Measurements from ENCODE around the gene SERPINI1.

The SERPINI1 gene

DNA sequence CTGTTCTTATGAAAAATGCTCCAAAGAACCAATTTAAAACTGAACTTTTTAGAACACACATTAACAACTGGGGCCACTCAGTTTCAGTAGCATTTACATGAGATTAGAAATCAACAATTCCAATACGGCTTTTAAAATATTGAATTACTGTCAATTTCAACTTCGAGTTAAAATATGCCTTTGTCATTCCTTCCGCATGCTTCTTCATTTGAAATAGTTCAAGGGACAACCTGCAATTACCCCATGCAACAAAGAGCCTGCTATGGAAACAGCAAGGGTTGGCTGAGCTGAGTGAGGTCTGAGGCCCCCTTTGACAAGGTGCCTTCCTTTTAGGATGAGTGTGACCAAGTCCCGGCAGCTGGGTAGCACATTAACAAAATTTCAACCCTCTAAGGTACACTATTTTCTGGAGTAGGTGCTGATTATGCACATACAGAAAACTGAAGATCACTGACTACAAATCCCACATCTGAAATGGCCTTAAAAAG is 12.5 kb upstream of the SERPINI1 start:
- TF ChIP-seq, protein P1, sequence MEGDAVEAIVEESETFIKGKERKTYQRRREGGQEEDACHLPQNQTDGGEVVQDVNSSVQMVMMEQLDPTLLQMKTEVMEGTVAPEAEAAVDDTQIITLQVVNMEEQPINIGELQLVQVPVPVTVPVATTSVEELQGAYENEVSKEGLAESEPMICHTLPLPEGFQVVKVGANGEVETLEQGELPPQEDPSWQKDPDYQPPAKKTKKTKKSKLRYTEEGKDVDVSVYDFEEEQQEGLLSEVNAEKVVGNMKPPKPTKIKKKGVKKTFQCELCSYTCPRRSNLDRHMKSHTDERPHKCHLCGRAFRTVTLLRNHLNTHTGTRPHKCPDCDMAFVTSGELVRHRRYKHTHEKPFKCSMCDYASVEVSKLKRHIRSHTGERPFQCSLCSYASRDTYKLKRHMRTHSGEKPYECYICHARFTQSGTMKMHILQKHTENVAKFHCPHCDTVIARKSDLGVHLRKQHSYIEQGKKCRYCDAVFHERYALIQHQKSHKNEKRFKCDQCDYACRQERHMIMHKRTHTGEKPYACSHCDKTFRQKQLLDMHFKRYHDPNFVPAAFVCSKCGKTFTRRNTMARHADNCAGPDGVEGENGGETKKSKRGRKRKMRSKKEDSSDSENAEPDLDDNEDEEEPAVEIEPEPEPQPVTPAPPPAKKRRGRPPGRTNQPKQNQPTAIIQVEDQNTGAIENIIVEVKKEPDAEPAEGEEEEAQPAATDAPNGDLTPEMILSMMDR (IDR thresholded peaks at IDR 0.05; ENCODE audit: extremely low read depth, insufficient read depth, missing control alignments), result no peak
- in situ Hi-C loops (cut with MboI; ENCODE audit: low pct_unique_long_range_greater_than_20kb, low sequenced_read_pairs, unreplicated experiment), result no loop called here
- no peak for DNase-seq (ENCODE audit: low spot score)

DNA sequence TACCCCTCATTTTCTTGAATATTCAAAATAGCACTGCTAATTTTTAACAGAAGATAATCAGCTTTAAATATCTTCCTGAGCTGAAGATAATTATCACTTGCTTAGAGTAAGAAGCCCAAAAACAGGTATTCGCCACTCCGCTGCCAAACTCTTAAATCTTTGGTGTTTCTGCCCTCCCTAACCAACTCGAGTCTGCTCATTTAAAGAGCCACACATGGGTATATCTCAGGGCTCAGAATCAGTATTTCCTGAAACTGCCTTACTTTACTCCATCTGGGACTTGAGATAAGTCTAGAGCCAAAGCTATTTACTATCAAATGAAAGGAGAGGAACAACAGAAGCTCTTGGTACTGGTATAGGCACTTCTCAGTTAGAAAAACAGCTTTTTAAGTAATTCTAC is 11.6 kb upstream of the SERPINI1 start:
- in situ Hi-C loops (cut with MboI; ENCODE audit: low pct_unique_long_range_greater_than_20kb, low sequenced_read_pairs, unreplicated experiment), result no loop called here
- TF ChIP-seq, protein P1 (IDR thresholded peaks at IDR 0.05; ENCODE audit: extremely low read depth, insufficient read depth, missing control alignments), result no peak
- no peak for DNase-seq (ENCODE audit: low spot score)

DNA sequence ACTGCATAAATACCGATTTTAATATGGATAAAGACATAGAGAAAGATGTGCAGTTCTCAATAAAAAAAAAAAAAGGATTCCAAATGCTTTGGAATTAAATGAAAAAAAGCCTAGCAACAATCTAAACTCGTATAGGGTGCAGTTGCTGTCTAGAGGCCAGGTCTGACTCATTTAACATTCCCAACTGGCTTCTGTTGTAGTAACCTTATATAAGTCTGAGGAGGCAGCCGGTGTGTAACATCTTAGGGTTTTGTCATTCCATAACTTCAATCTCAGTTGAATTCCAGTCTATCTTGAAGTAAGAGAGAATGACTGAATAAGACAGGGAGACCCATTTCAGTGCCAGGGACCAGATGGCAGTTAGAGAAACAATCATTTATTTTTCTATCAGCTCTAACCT is 7.3 kb upstream of the SERPINI1 start:
- DNase-seq (ENCODE audit: low spot score), result no peak
- in situ Hi-C loops (cut with MboI; ENCODE audit: low pct_unique_long_range_greater_than_20kb, low sequenced_read_pairs, unreplicated experiment), result no loop called here
- TF ChIP-seq, protein P1 (IDR thresholded peaks at IDR 0.05; ENCODE audit: extremely low read depth, insufficient read depth, missing control alignments), result no peak

DNA sequence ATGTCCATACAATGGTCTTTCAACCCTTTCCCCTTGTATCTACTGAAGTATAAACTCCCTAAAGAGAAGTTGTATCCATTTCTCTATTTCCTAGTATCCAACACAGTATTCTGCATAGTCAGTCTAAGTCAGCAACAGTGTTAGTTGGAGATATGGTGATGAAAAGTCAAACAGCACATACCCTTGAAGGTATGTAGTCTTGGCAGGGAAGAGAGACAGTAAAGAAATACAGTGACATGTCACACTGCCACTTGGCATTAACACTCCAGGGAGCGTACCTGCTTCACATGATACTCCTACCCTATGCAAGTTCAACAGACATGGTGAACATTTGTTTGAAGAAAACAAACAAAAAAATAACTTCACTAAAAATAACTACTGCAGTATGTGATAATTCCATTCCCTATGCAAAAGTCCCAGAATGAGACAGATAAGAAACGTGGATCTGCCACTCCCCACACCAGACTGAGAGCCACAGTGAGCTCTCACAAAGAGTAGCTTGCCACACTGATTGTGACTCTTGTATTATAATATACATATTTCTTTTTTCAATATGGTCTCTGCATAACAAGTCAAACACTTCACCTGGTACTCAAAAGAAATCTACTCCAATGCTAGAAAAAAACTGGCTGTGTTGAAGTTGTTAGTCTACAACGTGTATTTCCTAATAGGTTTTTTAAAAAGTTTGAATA is 6.7 kb upstream of the SERPINI1 start:
- in situ Hi-C loops (cut with MboI; ENCODE audit: low pct_unique_long_range_greater_than_20kb, low sequenced_read_pairs, unreplicated experiment), result no loop called here
- TF ChIP-seq, protein P1 (IDR thresholded peaks at IDR 0.05; ENCODE audit: extremely low read depth, insufficient read depth, missing control alignments), result no peak

DNA sequence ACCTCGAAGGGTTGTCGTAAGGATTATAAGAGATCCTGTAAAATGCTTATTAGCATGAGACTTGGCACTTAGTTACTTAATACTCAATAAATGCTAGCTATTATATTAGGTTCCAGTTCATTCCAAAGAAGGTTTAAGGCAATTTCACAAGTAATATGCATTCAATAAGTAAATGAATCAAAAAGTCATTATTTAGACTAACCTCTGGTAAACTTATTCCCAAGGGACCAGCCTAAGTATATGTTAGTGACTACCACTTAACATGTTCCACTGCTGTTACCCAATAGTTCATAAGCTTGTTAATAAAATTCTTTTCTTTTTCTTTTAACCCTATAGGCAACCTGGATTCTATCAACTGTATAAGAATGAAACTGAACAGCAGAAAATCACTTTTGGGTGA is 5.9 kb upstream of the SERPINI1 start:
- in situ Hi-C loops (cut with MboI; ENCODE audit: low pct_unique_long_range_greater_than_20kb, low sequenced_read_pairs, unreplicated experiment), result no loop called here
- no peak for DNase-seq (ENCODE audit: low spot score)
- TF ChIP-seq, protein P1 (IDR thresholded peaks at IDR 0.05; ENCODE audit: extremely low read depth, insufficient read depth, missing control alignments), result no peak

More for the DNA sequence above, 6.7 kb upstream of the SERPINI1 start:
- DNase-seq (ENCODE audit: low spot score), result no peak

DNA sequence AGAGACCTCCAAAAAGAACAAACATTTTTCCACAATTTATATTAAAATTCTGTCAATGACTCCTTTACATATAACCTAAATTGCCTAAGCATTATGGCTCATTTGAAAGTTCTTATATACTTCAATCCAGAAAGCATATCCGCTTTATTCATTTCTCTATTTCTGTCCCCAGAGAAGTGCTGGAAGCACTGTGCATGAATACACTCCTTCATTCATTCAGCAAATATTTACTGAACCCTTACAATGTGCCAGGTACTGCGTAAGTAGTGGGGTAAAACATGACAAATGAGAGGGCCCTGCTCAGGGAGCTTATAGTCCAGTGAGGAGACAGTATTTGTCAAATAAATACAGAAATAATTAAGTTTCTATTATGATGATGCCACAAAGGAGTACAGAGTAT is 4.1 kb upstream of the SERPINI1 start:
- TF ChIP-seq, protein P1 (IDR thresholded peaks at IDR 0.05; ENCODE audit: extremely low read depth, insufficient read depth, missing control alignments), result no peak
- DNase-seq (ENCODE audit: low spot score), result no peak
- in situ Hi-C loops (cut with MboI; ENCODE audit: low pct_unique_long_range_greater_than_20kb, low sequenced_read_pairs, unreplicated experiment), result no loop called here

Data from GM13977 (cell line).